NK-92 (cell line): ENCODE results near the gene CYP26B1.

Experiments
- DNase-seq: peaks from one replicate; lab custom pipeline; 2025; ENCODE audit not compliant: unreplicated experiment; lab: John Stamatoyannopoulos, UW

The CYP26B1 gene

GRCh38 chr2:72084584-72084976 is 63.1 kb downstream of the CYP26B1 start:
- no peak for DNase-seq

GRCh38 chr2:72083751-72084583 is 63.7 kb downstream of the CYP26B1 start:
- no peak for DNase-seq

GRCh38 chr2:72082887-72083286 is 64.8 kb downstream of the CYP26B1 start:
- DNase-seq: no peak

- no peak for DNase-seq
Measured at GRCh38 chr2:72082021-72082601, 65.6 kb downstream of the CYP26B1 start.

GRCh38 chr2:72081451-72081850 is 66.2 kb downstream of the CYP26B1 start:
- DNase-seq: no peak

- no peak for DNase-seq
Measured at GRCh38 chr2:72080286-72081145, 67.1 kb downstream of the CYP26B1 start.
